K562 (cell line): Measurements from ENCODE around the gene STK17A. TPM values are rescaled to one million over a fixed set of nuclear protein-coding genes. Genes with fewer than 3 reads are reported as not detected.

ENCODE experiments used
- ARID1B ChIP-seq: fragments of 450-650 bp; IDR thresholded peaks from 2 replicates; pipeline ENCODE4 v1.6.1; 2016; ENCODE audit warnings: antibody characterized with exemption, mild to moderate bottlenecking, inconsistent platforms
- ASH1L ChIP-seq: fragments of 450-650 bp; IDR thresholded peaks from 2 replicates; pipeline ENCODE4 v1.6.1; 2018; ENCODE audit warnings: borderline replicate concordance, mild to moderate bottlenecking, low read depth; ENCODE audit not compliant: partially characterized antibody
- CTBP1 ChIP-seq: fragments of 450-650 bp; IDR thresholded peaks from 2 replicates; pipeline ENCODE4 v1.6.1; 2016; ENCODE audit warnings: borderline replicate concordance
- EWSR1 ChIP-seq: fragments of 450-650 bp; IDR thresholded peaks from 2 replicates; pipeline ENCODE4 v1.6.1; 2018; ENCODE audit warnings: borderline replicate concordance, mild to moderate bottlenecking, low read depth, moderate library complexity; ENCODE audit not compliant: partially characterized antibody
- FOSL1 ChIP-seq: fragments of 200-800 bp; sonication (Bioruptor generic); conservative IDR thresholded peaks from 2 replicates; pipeline ENCODE4 v1.6.1; 2016; ENCODE audit warnings: missing genetic modification characterization, missing compliant biosample characterization
- GATA2 ChIP-seq: sonication (generic); formaldehyde crosslinking; IDR thresholded peaks from 2 replicates; pipeline ENCODE4 v1.4.0; 2020; ENCODE audit warnings: mild to moderate bottlenecking, missing genetic modification reagents
- SIN3B ChIP-seq: fragments of 450-650 bp; IDR thresholded peaks from 2 replicates; pipeline ENCODE4 v1.6.1; 2017; ENCODE audit warnings: low read depth, mild to moderate bottlenecking, moderate library complexity
- TAF7 ChIP-seq: fragments of 450-650 bp; IDR thresholded peaks from 2 replicates; pipeline ENCODE4 v1.6.1; 2016; ENCODE audit warnings: missing genetic modification characterization, missing compliant biosample characterization
- ZBTB17 ChIP-seq: fragments of 450-650 bp; formaldehyde crosslinking; IDR thresholded peaks from 2 replicates; pipeline ENCODE4 v1.4.0; 2020; ENCODE audit warnings: mild to moderate bottlenecking
- ZNF263 ChIP-seq: sonication (generic); formaldehyde crosslinking; IDR thresholded peaks from 2 replicates; pipeline ENCODE4 v1.8.0; 2022; ENCODE audit warnings: mild to moderate bottlenecking, missing genetic modification reagents, borderline replicate concordance
- polyA plus RNA-seq, 8 experiments: library from polyadenylated mRNA; depleted of rRNA in 4 of 8; stranded (reverse) in 5 of 8; unstranded in 3 of 8; fragments of >200 nt; fragmentation: Nextera tagmentation in 2 of 8; fragmentation: Illumina TruSeq in 1 of 8; extraction: Ambion mirVana in 2 of 8; extraction: Trizol in 1 of 8; gene quantifications; 2 replicates each; pipeline versions ENCODE4 v1.2.1 to v1.2.3, GENCODE V29; 2011 to 2014; ENCODE audit warnings: inconsistent platforms in 1 of 8, missing spikeins in 1 of 8
- total RNA-seq, 7 experiments: library from RNA; depleted of rRNA in 6 of 7; stranded (reverse); fragments of >200 nt in 6 of 7; fragmentation: Illumina TruSeq in 2 of 7; extraction: Trizol in 2 of 7; gene quantifications; 2 replicates each; pipeline versions ENCODE4 v1.2.1 to v1.2.3, GENCODE V29; 2011 to 2021; ENCODE audit warnings: low replicate concordance in 1 of 7
- TF ChIP-seq, protein P1 (sequence below), 2 experiments: fragments of 450-650 bp in 1 of 2; sonication (generic) in 1 of 2; formaldehyde crosslinking in 1 of 2; IDR thresholded peaks in 1 of 2; conservative IDR thresholded peaks in 1 of 2; 2 replicates each; pipeline versions ENCODE4 v1.6.1 to v1.8.1; 2016 to 2023; ENCODE audit warnings: mild to moderate bottlenecking in 2 of 2, moderate library complexity in 2 of 2, inconsistent platforms in 1 of 2, missing genetic modification reagents in 1 of 2
- TF ChIP-seq, protein P2 (sequence below): fragments of 200-400 bp; formaldehyde crosslinking; IDR thresholded peaks from 2 replicates; pipeline ENCODE4 v1.6.1; 2017; ENCODE audit warnings: mild to moderate bottlenecking, low read depth, low read length, moderate library complexity

STK17A gene
- total and polyA plus RNA-seq, 9 of the 15 experiments (the other 6 are each of a cell fraction or from before 2014, with no cell fraction given) = 3.4 to 16.3 (median 13.2) TPM

DNA sequence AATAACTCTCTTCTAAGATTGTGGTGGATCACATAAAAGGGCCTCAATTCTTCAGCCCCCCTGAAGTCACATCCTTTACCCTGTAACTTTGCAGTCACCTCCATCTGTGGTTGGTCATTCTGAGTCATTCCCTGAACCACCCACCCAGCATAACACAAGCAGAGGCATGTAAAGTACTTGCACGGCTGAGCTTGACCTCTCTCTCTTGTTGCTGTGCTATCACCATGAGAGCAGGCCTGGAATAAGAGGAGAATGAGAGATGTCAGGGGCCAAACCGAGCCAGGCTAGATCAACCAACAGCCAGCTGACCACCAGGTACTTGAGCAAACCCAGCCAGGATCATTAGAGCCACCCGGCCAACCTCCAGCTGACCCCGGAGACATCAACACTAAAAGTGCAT is 13.5 kb upstream of the STK17A start (continued):
- TF ChIP-seq, protein P1, sequence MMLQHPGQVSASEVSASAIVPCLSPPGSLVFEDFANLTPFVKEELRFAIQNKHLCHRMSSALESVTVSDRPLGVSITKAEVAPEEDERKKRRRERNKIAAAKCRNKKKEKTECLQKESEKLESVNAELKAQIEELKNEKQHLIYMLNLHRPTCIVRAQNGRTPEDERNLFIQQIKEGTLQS (IDR thresholded peaks at IDR 0.05) = peak; percentile 55
- TF ChIP-seq, protein P1 (CRISPR knock-in tag; conservative IDR thresholded peaks at IDR 0.05) = no peak
- peak; percentile 48 for TF ChIP-seq FOSL1 (tag)
- 0 out of 2 replicates have a peak, but pooled peaks have one; percentile 32 for TF ChIP-seq ARID1B
- TF ChIP-seq CTBP1 = no peak
- no peak for TF ChIP-seq EWSR1
- no peak for TF ChIP-seq ZNF263 (CRISPR knock-in tag)
- TF ChIP-seq TAF7 (tag) = no peak
- TF ChIP-seq SIN3B = no peak
- no peak for TF ChIP-seq ASH1L
- TF ChIP-seq, protein P2, sequence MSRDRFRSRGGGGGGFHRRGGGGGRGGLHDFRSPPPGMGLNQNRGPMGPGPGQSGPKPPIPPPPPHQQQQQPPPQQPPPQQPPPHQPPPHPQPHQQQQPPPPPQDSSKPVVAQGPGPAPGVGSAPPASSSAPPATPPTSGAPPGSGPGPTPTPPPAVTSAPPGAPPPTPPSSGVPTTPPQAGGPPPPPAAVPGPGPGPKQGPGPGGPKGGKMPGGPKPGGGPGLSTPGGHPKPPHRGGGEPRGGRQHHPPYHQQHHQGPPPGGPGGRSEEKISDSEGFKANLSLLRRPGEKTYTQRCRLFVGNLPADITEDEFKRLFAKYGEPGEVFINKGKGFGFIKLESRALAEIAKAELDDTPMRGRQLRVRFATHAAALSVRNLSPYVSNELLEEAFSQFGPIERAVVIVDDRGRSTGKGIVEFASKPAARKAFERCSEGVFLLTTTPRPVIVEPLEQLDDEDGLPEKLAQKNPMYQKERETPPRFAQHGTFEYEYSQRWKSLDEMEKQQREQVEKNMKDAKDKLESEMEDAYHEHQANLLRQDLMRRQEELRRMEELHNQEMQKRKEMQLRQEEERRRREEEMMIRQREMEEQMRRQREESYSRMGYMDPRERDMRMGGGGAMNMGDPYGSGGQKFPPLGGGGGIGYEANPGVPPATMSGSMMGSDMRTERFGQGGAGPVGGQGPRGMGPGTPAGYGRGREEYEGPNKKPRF = no peak
- no peak for TF ChIP-seq ZBTB17 (CRISPR knock-in tag)
- TF ChIP-seq GATA2 (CRISPR knock-in tag) = no peak
